Measurements from ENCODE around the gene ELAVL1. TPM values are rescaled to one million over a fixed set of nuclear protein-coding genes. Genes with fewer than 3 reads are reported as not detected.

Gene ELAVL1
- total and polyA plus RNA-seq, 9 of the 15 experiments (the other 6 are each of a cell fraction or from before 2014, with no cell fraction given) = 4.3 to 172 (median 69.2) TPM

GRCh38 chr19:8034178-8034525 is 28.7 kb upstream of the ELAVL1 start:
- no peaks in the 10 kb centered on the region for H4K20me1 ChIP-seq (replicated peaks; ENCODE audit: control insufficient read depth, insufficient read depth, low read length)
- no TSS peak for BruUV-seq (replicated peaks)
- in situ Hi-C loops (cut with MboI) (no loop called here), intact Hi-C loops (cut with micrococcal nuclease) (no loop called here)
- no peaks in the 10 kb centered on the region for H3K79me2 ChIP-seq (ENCODE audit: control insufficient read depth, insufficient read depth, low read length)
- DNase-seq (ENCODE audit: extremely low read depth in 1 of 4, low spot score in 3 of 4) (no peak), FAIRE-seq (no peak), ATAC-seq (no peak)
- peak overlapping the region; percentile 75 for H3K4me2 ChIP-seq (ENCODE audit: insufficient read depth, low read length)
- peaks cover 3% of the 10 kb centered on the region; the same call in 1 of the 2 replicates for H3K9me3 ChIP-seq (replicated peaks; ENCODE audit: control insufficient read depth, insufficient read depth, low read depth, low read length)
- CTCF ChIA-PET (ENCODE audit: low intra/inter-chr PET ratio) = no interaction called here
- H2AFZ ChIP-seq (ENCODE audit: low read depth, low read length) = peak overlapping the region; percentile 97
- H3K4me3 ChIP-seq = no peak overlapping the region
- peak overlapping the region; percentile 96 for H3K27ac ChIP-seq (ENCODE audit: extremely low read depth, low read depth, low read length)
- no peaks in the 10 kb centered on the region for H3K36me3 ChIP-seq (ENCODE audit: control insufficient read depth, insufficient read depth, low read length)
- 46% methylated on average over 6 of the region's 6 CpGs for WGBS (ENCODE audit: insufficient coverage, low coverage, missing lambda C conversion rate)
- H3K4me1 ChIP-seq (replicated peaks in 1 of 2; ENCODE audit: control insufficient read depth in 2 of 2, insufficient read depth in 2 of 2, low read length in 2 of 2) = peaks cover 28 to 35% of the 10 kb centered on the region in 2 experiments; a peak in 4 of 5 replicates
- no peaks in the 10 kb centered on the region for H3K27me3 ChIP-seq (ENCODE audit: control insufficient read depth in 2 of 2, insufficient read depth in 2 of 2, low read length in 2 of 2)
- POLR2A ChIA-PET = interaction anchor here (1.5 kb wide), 1 partner anchor 27 kb away, joined by 3 read pairs; no protein-coding TSS in a partner anchor
- H3K9ac ChIP-seq (ENCODE audit: insufficient read depth in 1 of 2, low read depth in 2 of 2, low read length in 2 of 2) = peak overlapping the region in 1 of 2 experiments; percentile 82; a peak in 2 of 4 replicates
- H3K9me1 ChIP-seq (ENCODE audit: control insufficient read depth, insufficient read depth, low read length) = no peaks in the 10 kb centered on the region
- TF ChIP-seq EP400 (IDR thresholded peaks at IDR 0.05) = peak; percentile 1; the same call in 1 of the 2 replicates
- 0 out of 4 replicates have a peak, but pooled peaks of 1 of the 2 experiments have one; percentile 7 for TF ChIP-seq MNT (conservative IDR thresholded peaks at IDR 0.05)
- 0 out of 2 replicates have a peak, but pooled peaks have one; percentile 7 for TF ChIP-seq ZFX (CRISPR knock-in tag; IDR thresholded peaks at IDR 0.05)
- 0 out of 3 replicates have a peak, but pooled peaks of 1 of the 2 experiments have one; percentile 2 for TF ChIP-seq CBX3 (IDR thresholded peaks at IDR 0.05; ENCODE audit: borderline replicate concordance in 1 of 2, low read length in 2 of 2)
- no peak for TF ChIP-seq FOXJ3 (CRISPR knock-in tag; IDR thresholded peaks at IDR 0.05)
- no peak for TF ChIP-seq FUS (optimal IDR thresholded peaks at IDR 0.05; ENCODE audit: low read depth, low read length)
- TF ChIP-seq HNRNPH1 (optimal IDR thresholded peaks at IDR 0.05; ENCODE audit: low read depth, low read length) = no peak
- peak; percentile 70; the same call in 1 of the 2 replicates for TF ChIP-seq MECOM (CRISPR knock-in tag; IDR thresholded peaks at IDR 0.05)
- TF ChIP-seq MLLT1 (IDR thresholded peaks at IDR 0.05) = no peak
- TF ChIP-seq C11orf30 (IDR thresholded peaks at IDR 0.05; ENCODE audit: low read depth) = no peak
- no peak for TF ChIP-seq PRDM10 (IDR thresholded peaks at IDR 0.05; ENCODE audit: partially characterized antibody)
